ENCODE measurements around the gene SLC22A5. TPM values are rescaled to one million over a fixed set of nuclear protein-coding genes. Genes with fewer than 3 reads are reported as not detected.

The SLC22A5 gene
- total RNA-seq, 2 experiments from 2014 or later, result 4.0 to 4.1 TPM

DNA sequence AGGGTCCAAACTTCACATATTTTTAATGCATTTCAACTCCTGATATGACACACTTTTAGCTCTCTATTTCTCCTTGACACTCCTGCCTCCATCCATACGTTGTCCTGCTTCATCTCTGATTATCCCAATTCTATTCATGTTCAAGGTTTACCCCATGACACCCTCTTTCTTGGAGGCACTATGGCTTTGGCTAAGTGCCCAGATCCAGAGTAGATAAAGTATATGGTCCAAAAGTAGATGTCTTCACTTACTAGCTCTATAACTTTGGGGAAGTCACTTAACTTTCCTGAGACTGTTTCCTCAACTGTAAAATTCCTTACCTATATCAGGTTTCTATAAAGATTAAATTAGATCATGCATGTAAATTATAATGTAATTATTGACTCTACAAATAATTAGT is 36.1 kb downstream of the SLC22A5 start:
- Mint-ChIP-seq H3K9me3 (peaks cover 12% of the 10 kb centered on the region), H3K27ac (peak overlapping the region; percentile 41), H3K36me3 (ENCODE audit: low read depth) (peaks cover 9% of the 10 kb centered on the region), H3K4me3 (no peak overlapping the region), H3K27me3 (no peaks in the 10 kb centered on the region), H3K4me1 (ENCODE audit: low read depth) (peaks cover 55% of the 10 kb centered on the region)
- TF ChIP-seq CTCF (IDR thresholded peaks at IDR 0.05), result no peak
- POLR2A ChIA-PET, result interaction anchor here (1.0 to 8.5 kb wide), 5 partner anchors 11 to 93 kb away, joined by 4 to 393 read pairs (median 8); partner anchors contain the start of gene IRF1
- intact Hi-C loops (cut with micrococcal nuclease), result no loop called here
- DNase-seq (no peak), ATAC-seq (no peak)
- CTCF ChIA-PET, result interaction anchor here (1.4 to 8.3 kb wide), 5 partner anchors 10 to 96 kb away, joined by 4 to 51 read pairs (median 8); no protein-coding TSS in a partner anchor

DNA sequence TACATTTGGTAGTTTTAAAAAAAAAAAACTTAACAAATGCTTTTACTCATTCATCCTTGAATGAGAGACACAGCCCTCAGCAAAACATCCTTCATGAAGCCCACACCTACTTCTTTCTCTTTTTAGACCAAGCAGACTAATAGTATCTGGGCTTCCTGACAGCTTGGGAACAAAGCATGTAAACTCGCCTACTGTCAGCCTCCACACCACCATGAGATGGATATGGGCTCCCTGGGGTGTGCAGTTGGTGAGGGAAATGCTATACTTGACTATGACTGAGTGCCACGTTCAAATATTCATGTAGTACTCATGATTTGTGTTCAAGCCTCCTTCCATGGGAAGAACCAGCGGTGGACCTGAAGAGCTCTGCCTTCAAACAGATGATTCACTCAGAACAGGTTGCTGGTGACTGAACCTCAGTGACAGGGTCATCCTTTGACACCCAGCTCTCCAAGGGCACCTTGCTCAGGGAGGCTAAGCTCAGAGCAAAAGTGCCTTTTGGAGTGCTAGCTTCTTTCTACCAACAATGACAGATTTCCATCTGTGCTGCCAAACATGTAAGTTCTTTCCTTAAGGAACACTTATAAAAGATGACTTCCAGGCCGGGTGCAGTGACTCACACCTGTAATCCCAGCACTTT is 36.8 kb downstream of the SLC22A5 start:
- Mint-ChIP-seq H3K9me3 (peaks cover 12% of the 10 kb centered on the region), H3K4me3 (no peak overlapping the region), H3K36me3 (ENCODE audit: low read depth) (peaks cover 11% of the 10 kb centered on the region), H3K4me1 (ENCODE audit: low read depth) (peaks cover 49% of the 10 kb centered on the region), H3K27me3 (no peaks in the 10 kb centered on the region), H3K27ac (peak overlapping the region; percentile 41)
- no peak for TF ChIP-seq CTCF (IDR thresholded peaks at IDR 0.05)
- ATAC-seq (no peak), DNase-seq (peak; percentile 35)
- intact Hi-C loops (cut with micrococcal nuclease), result no loop called here
- ChIA-PET POLR2A (interaction anchor here (0.9 to 8.5 kb wide), 8 partner anchors 11 to 92 kb away, joined by 4 to 393 read pairs (median 5); partner anchors contain the start of gene IRF1), CTCF (interaction anchor here (0.9 to 8.3 kb wide), 7 partner anchors 9 to 121 kb away, joined by 3 to 51 read pairs (median 7); no protein-coding TSS in a partner anchor)

DNA sequence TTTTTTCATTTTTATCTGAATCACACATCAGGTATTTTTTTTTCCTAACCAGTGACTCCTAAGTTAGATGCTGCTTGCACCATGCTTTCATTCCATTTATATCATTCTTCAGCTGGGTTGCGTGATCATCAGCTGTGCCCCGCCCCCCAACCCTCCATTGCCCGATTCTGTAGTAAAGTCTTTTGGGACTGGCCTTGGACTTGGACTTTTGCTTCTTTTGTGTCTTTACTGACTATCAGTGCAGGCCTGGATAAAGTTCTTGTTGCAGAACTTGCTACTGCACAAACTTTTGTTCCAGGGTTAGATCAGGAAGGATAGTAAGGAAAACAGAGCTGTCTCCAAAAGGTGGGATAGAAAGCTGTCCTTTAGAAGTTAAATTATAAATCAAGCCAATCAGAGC is 38.5 kb downstream of the SLC22A5 start:
- Mint-ChIP-seq H3K36me3 (ENCODE audit: low read depth) (peaks cover 20% of the 10 kb centered on the region), H3K27ac (peak overlapping the region; percentile 81), H3K4me1 (ENCODE audit: low read depth) (peaks cover 52% of the 10 kb centered on the region), H3K9me3 (peaks cover 12% of the 10 kb centered on the region), H3K4me3 (no peak overlapping the region), H3K27me3 (no peaks in the 10 kb centered on the region)
- ATAC-seq, result no peak
- no peak for TF ChIP-seq CTCF (IDR thresholded peaks at IDR 0.05)
- CTCF ChIA-PET, result interaction anchor here (0.7 to 8.3 kb wide), 3 partner anchors 13 to 92 kb away, joined by 4 to 51 read pairs (median 4); no protein-coding TSS in a partner anchor
- DNase-seq, result no peak
- POLR2A ChIA-PET, result interaction anchor here (1.0 to 8.5 kb wide), 5 partner anchors 17 to 90 kb away, joined by 3 to 393 read pairs (median 54); partner anchors contain the start of gene IRF1
- intact Hi-C loops (cut with micrococcal nuclease), result no loop called here

DNA sequence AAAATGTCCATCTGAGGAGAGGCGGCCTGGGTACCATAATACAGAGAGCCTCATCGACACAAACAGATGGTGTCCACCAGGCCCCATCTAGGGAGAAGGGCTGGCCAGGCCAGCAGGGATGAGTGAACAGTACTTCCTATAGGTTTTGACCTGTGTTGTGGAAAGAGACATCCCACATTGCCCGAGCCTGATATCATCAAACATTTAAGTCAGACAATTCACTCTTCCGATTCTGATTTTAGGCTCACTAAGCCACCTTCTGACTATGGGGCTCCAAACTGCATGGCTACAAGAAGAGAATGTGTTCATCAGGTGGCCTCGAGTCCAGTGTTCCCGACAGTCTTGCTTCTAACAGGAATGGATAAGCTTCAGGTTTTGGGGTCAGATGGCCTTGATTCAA is 38.9 kb downstream of the SLC22A5 start:
- Mint-ChIP-seq H3K4me3 (no peak overlapping the region), H3K27me3 (no peaks in the 10 kb centered on the region), H3K27ac (peak overlapping the region; percentile 81), H3K4me1 (ENCODE audit: low read depth) (peaks cover 55% of the 10 kb centered on the region), H3K36me3 (ENCODE audit: low read depth) (peaks cover 24% of the 10 kb centered on the region), H3K9me3 (peaks cover 11% of the 10 kb centered on the region)
- ChIA-PET POLR2A (interaction anchor here (1.0 to 8.5 kb wide), 5 partner anchors 17 to 90 kb away, joined by 3 to 393 read pairs (median 54); partner anchors contain the start of gene IRF1), CTCF (interaction anchor here (0.7 to 8.3 kb wide), 3 partner anchors 12 to 92 kb away, joined by 4 to 51 read pairs (median 4); no protein-coding TSS in a partner anchor)
- TF ChIP-seq CTCF (IDR thresholded peaks at IDR 0.05), result no peak
- ATAC-seq, result no peak
- peak; percentile 1 for DNase-seq
- intact Hi-C loops (cut with micrococcal nuclease), result no loop called here

DNA sequence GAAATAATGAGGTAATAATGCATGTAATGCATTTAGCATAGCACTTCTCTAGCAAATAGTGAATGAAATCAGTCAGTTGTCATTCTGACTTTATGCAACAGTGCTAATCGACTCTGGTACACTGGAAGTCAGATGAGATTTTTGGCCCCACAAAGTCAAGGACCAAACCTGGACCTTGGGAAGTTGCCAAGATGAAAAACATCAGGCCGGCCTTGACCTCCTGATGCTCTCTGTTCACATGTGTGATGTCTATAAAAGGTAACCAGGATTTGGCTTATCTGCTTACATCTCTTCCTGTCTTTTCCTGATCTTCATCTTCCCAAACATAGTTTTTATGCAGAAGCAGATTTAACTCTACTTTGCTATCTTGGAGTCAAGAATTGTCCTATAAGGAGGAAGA is 39.5 kb downstream of the SLC22A5 start:
- ChIA-PET CTCF (interaction anchor here (1.0 to 8.3 kb wide), 3 partner anchors 12 to 22 kb away, joined by 4 to 51 read pairs (median 4); no protein-coding TSS in a partner anchor), POLR2A (interaction anchor here (1.0 to 8.5 kb wide), 5 partner anchors 16 to 89 kb away, joined by 3 to 393 read pairs (median 54); partner anchors contain the start of gene IRF1)
- DNase-seq (no peak), ATAC-seq (no peak)
- Mint-ChIP-seq H3K4me1 (ENCODE audit: low read depth) (peaks cover 57% of the 10 kb centered on the region), H3K9me3 (peaks cover 11% of the 10 kb centered on the region), H3K4me3 (peak overlapping the region; percentile 93), H3K27ac (peak overlapping the region; percentile 96), H3K36me3 (ENCODE audit: low read depth) (peaks cover 28% of the 10 kb centered on the region), H3K27me3 (no peaks in the 10 kb centered on the region)
- intact Hi-C loops (cut with micrococcal nuclease), result no loop called here
- TF ChIP-seq CTCF (IDR thresholded peaks at IDR 0.05), result no peak
